ENCODE measurements around the gene PLEKHA1. TPM values are rescaled to one million over a fixed set of nuclear protein-coding genes. Genes with fewer than 3 reads are reported as not detected.

The PLEKHA1 gene
- total and polyA plus RNA-seq, 2 experiments from 2014 or later, result 54.0 to 62.6 TPM

GRCh38 chr10:122373721-122374120, 787 bp upstream of the PLEKHA1 start:
- H3K4me2 ChIP-seq, result peak overlapping the region; percentile 79
- H3K4me3 ChIP-seq, result peak overlapping the region; percentile 32
- TF ChIP-seq EZH2phosphoT487 (IDR thresholded peaks at IDR 0.05; ENCODE audit: low read depth, severe bottlenecking, unreplicated experiment) (no peak), EZH2 (IDR thresholded peaks at IDR 0.05; ENCODE audit: borderline replicate concordance) (no peak), CTCF (IDR thresholded peaks at IDR 0.05; ENCODE audit: poor library complexity) (no peak)
- H3K79me2 ChIP-seq, result peaks cover 35% of the 10 kb centered on the region
- 11% methylated on average over 13 of the region's 13 CpGs for WGBS (ENCODE audit: low lambda C conversion rate, missing lambda C conversion rate)
- DNase-seq (ENCODE audit: low spot score), result peak; percentile 49
- H3K9me3 ChIP-seq (ENCODE audit: low read depth), result no peaks in the 10 kb centered on the region
- no peaks in the 10 kb centered on the region for H3K9me2 ChIP-seq (replicated peaks; ENCODE audit: insufficient read depth)
- peak overlapping the region; percentile 61 for H2AFZ ChIP-seq
- H4K20me1 ChIP-seq (ENCODE audit: insufficient read depth, poor library complexity, severe bottlenecking), result peaks cover 3% of the 10 kb centered on the region
- H3K27me3 ChIP-seq, result no peaks in the 10 kb centered on the region
- H3K4me1 ChIP-seq (ENCODE audit: insufficient read depth), result peaks cover 15% of the 10 kb centered on the region
- H3K27ac ChIP-seq, result peak overlapping the region; percentile 73
- H3K36me3 ChIP-seq (replicated peaks; ENCODE audit: insufficient read depth, low read depth), result no peaks in the 10 kb centered on the region

DNA sequence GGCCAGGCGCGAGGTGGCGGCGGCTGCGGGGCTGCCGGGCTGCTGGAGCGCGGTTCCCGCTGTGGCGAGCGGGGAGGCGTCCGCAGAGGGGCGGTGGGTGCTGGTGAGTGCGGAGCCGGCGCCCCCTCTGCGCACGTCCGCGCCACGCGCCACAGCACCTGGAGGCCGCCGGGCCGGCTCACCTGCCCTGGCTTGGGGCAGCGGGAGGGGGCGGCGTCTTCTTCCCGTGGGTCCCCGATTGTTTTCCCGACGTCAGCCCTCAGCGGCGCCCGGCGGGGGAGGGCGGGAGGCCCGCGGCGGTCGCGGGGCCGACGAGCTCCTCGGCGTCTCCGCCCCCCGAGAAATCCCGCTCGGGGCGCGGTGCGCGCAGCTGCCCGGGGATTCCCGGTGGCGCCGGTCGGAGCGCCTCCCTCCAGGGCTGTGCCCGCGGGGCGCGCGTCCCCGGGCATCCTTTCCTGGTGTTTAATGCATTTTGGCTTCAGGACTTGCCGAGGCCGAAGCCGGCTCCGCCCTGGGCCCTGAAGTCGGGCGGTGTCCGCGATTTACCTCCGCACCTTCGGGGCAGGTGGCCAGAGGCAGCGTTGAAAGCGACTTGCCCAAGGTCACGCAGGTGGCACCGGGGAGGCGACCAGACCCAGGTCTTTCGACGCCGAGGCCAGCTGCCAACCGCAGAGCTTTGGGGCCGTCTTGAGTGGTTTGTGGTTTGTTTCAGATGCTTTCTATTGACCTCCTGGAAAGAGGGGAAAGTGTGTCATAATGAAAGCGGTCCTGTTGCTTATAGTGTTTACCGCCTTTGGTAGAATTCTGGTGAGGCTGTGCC, 561 bp downstream of the PLEKHA1 start:
- Histone ChIP-seq H3K27ac (peak overlapping the region; percentile 97), H3K4me1 (ENCODE audit: insufficient read depth) (peaks cover 15% of the 10 kb centered on the region), H3K36me3 (replicated peaks; ENCODE audit: insufficient read depth, low read depth) (no peaks in the 10 kb centered on the region), H3K4me3 (peak overlapping the region; percentile 76), H3K9me3 (ENCODE audit: low read depth) (no peaks in the 10 kb centered on the region), H2AFZ (peak overlapping the region; percentile 90), H3K79me2 (peaks cover 48% of the 10 kb centered on the region), H3K9me2 (replicated peaks; ENCODE audit: insufficient read depth) (no peaks in the 10 kb centered on the region), H3K27me3 (no peaks in the 10 kb centered on the region), H4K20me1 (ENCODE audit: insufficient read depth, poor library complexity, severe bottlenecking) (peaks cover 3% of the 10 kb centered on the region), H3K4me2 (peak overlapping the region; percentile 87)
- TF ChIP-seq EZH2 (IDR thresholded peaks at IDR 0.05; ENCODE audit: borderline replicate concordance), result no peak
- no peak for TF ChIP-seq CTCF (IDR thresholded peaks at IDR 0.05; ENCODE audit: poor library complexity)
- no peak for TF ChIP-seq EZH2phosphoT487 (IDR thresholded peaks at IDR 0.05; ENCODE audit: low read depth, severe bottlenecking, unreplicated experiment)
- under 1% methylated on average over 33 of the region's 89 CpGs for WGBS (ENCODE audit: low lambda C conversion rate, missing lambda C conversion rate)
- peak; percentile 85 for DNase-seq (ENCODE audit: low spot score)

DNA sequence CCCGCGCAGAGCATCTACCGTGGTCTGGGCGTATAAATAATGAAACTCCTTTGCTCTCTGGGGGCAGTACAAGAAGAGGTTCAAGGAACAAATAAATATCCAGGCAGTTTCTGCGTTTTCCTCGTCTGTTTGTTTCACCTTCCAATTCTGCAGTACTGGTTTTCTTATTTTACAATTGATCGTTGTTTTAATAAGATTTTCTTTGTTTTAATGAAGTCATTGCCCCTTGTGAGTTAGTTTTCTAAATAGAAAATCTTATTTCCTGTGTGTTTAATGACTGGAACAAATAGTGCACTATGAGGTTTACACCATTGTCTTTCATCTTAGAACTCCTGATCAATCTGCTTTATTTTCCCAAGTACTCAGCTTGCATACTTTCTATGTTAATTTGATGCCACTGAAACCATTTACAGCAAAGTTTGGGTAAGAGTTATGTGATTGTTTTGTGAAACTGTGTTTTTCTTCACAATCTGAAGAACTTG, 1.2 kb downstream of the PLEKHA1 start:
- Histone ChIP-seq H3K4me1 (ENCODE audit: insufficient read depth) (peaks cover 15% of the 10 kb centered on the region), H3K36me3 (replicated peaks; ENCODE audit: insufficient read depth, low read depth) (no peaks in the 10 kb centered on the region), H3K4me3 (peak overlapping the region; percentile 76), H3K4me2 (peak overlapping the region; percentile 87), H3K27ac (peak overlapping the region; percentile 97), H2AFZ (peak overlapping the region; percentile 90), H4K20me1 (ENCODE audit: insufficient read depth, poor library complexity, severe bottlenecking) (peaks cover 3% of the 10 kb centered on the region), H3K27me3 (no peaks in the 10 kb centered on the region), H3K9me2 (replicated peaks; ENCODE audit: insufficient read depth) (no peaks in the 10 kb centered on the region), H3K79me2 (peaks cover 55% of the 10 kb centered on the region), H3K9me3 (ENCODE audit: low read depth) (no peaks in the 10 kb centered on the region)
- TF ChIP-seq EZH2phosphoT487 (IDR thresholded peaks at IDR 0.05; ENCODE audit: low read depth, severe bottlenecking, unreplicated experiment) (no peak), CTCF (IDR thresholded peaks at IDR 0.05; ENCODE audit: poor library complexity) (no peak), EZH2 (IDR thresholded peaks at IDR 0.05; ENCODE audit: borderline replicate concordance) (no peak)
- WGBS (ENCODE audit: low lambda C conversion rate, missing lambda C conversion rate), result 8% methylated on average over 7 of the region's 7 CpGs
- DNase-seq (ENCODE audit: low spot score), result no peak
